ENCODE measurements around the gene NAALADL2. TPM values are rescaled to one million over a fixed set of nuclear protein-coding genes. Genes with fewer than 3 reads are reported as not detected.

Gene NAALADL2
- polyA plus RNA-seq, 3 donors: not detected

DNA sequence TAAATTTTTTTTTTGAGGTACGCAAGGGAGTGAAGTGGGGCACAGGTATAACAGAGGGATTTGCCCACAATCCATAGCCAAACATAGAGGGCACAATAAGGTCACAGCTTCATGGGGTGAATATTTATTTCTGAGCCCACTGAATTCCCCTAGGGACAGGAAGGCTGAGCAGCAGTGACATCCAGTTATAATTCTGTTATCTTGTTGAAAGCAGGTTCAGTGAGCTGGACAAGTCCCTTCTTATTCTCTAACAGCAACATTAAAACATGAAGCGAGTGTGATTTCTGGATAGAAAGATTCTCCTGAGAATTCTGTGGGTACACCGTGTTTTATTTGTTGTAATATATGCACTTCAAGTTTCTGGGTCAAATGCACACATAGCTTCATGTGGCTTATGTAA lies 538.2 kb downstream of the NAALADL2 start:
- H3K4me1 ChIP-seq (ENCODE audit: control insufficient read depth in 1 of 2, insufficient read depth in 2 of 2, low read length in 2 of 2): no peaks in the 10 kb centered on the region
- no peaks in the 10 kb centered on the region for H3K27me3 Mint-ChIP-seq (ENCODE audit: low read depth in 3 of 3)
- H3K36me3 ChIP-seq (replicated peaks in 1 of 2; ENCODE audit: control insufficient read depth in 1 of 2, insufficient read depth in 2 of 2, low read length in 2 of 2): no peaks in the 10 kb centered on the region
- H3K4me3 Mint-ChIP-seq: no peak overlapping the region
- H3K9me3 Mint-ChIP-seq: peaks cover 0 to 3% (median 2%) of the 10 kb centered on the region in 7 donors
- no peak overlapping the region for H3K4me2 ChIP-seq (replicated peaks; ENCODE audit: extremely low read depth, low read length, poor library complexity, severe bottlenecking)
- H3K9ac ChIP-seq (ENCODE audit: insufficient read depth, low read length, poor library complexity, severe bottlenecking): no peak overlapping the region
- H3K4me1 Mint-ChIP-seq: no peaks in the 10 kb centered on the region
- H3K27ac Mint-ChIP-seq: no peak overlapping the region
- H3K79me2 ChIP-seq (ENCODE audit: insufficient read depth, low read length): no peaks in the 10 kb centered on the region
- no peak overlapping the region for H2AFZ ChIP-seq (ENCODE audit: insufficient read depth, low read depth, low read length, poor library complexity, severe bottlenecking)
- H3K36me3 Mint-ChIP-seq: no peaks in the 10 kb centered on the region
- H3K27ac ChIP-seq (ENCODE audit: low read depth in 1 of 2, low read length in 2 of 2): no peak overlapping the region
- peaks cover 4 to 7% of the 10 kb centered on the region in 2 donors for H3K9me3 ChIP-seq (replicated peaks in 1 of 2; ENCODE audit: control insufficient read depth in 1 of 2, insufficient read depth in 1 of 2, low read length in 2 of 2)
- H3K4me3 ChIP-seq (replicated peaks in 1 of 3; ENCODE audit: low read depth in 2 of 3, low read length in 3 of 3): no peak overlapping the region
- TF ChIP-seq, protein P1, sequence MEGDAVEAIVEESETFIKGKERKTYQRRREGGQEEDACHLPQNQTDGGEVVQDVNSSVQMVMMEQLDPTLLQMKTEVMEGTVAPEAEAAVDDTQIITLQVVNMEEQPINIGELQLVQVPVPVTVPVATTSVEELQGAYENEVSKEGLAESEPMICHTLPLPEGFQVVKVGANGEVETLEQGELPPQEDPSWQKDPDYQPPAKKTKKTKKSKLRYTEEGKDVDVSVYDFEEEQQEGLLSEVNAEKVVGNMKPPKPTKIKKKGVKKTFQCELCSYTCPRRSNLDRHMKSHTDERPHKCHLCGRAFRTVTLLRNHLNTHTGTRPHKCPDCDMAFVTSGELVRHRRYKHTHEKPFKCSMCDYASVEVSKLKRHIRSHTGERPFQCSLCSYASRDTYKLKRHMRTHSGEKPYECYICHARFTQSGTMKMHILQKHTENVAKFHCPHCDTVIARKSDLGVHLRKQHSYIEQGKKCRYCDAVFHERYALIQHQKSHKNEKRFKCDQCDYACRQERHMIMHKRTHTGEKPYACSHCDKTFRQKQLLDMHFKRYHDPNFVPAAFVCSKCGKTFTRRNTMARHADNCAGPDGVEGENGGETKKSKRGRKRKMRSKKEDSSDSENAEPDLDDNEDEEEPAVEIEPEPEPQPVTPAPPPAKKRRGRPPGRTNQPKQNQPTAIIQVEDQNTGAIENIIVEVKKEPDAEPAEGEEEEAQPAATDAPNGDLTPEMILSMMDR (IDR thresholded peaks at IDR 0.05): no peak
- WGBS (ENCODE audit: insufficient coverage): no CpG with 5 or more reads among the region's 3 CpGs
- no peaks in the 10 kb centered on the region for H4K20me1 ChIP-seq (ENCODE audit: insufficient read depth, low read length)
- intact Hi-C loops (cut with micrococcal nuclease): no loop called here
- no peaks in the 10 kb centered on the region for H3K27me3 ChIP-seq (ENCODE audit: control insufficient read depth in 2 of 2, insufficient read depth in 2 of 2, low read length in 2 of 2)
- no peak for DNase-seq

DNA sequence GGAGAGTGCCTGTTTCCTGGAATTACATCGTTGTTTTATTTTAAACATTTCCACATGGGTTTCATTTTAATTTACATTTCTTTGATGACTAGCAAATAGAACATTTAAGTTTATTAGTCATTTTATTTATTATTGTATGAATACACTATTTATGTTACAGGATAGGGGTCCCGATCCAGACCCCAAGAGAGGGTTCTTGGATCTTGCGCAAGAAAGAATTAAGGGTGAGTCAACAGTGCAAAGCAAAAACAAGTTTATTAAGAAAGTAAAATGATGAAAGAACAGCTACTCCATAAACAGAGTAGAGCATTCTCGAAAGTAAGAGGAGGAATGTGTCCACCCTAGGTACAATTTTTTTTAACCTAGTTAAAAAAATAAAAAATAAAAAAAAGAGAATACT lies 539.5 kb downstream of the NAALADL2 start:
- no peak for DNase-seq
- H3K27me3 ChIP-seq (ENCODE audit: control insufficient read depth in 2 of 2, insufficient read depth in 2 of 2, low read length in 2 of 2): no peaks in the 10 kb centered on the region
- H3K9me3 ChIP-seq (replicated peaks in 1 of 2; ENCODE audit: control insufficient read depth in 1 of 2, insufficient read depth in 1 of 2, low read length in 2 of 2): peaks cover 4 to 7% of the 10 kb centered on the region in 2 donors
- no peaks in the 10 kb centered on the region for H3K4me1 ChIP-seq (ENCODE audit: control insufficient read depth in 1 of 2, insufficient read depth in 2 of 2, low read length in 2 of 2)
- no CpG with 5 or more reads among the region's 4 CpGs for WGBS (ENCODE audit: insufficient coverage)
- Mint-ChIP-seq H3K4me1 (no peaks in the 10 kb centered on the region), H3K36me3 (no peaks in the 10 kb centered on the region), H3K27me3 (ENCODE audit: low read depth in 3 of 3) (no peaks in the 10 kb centered on the region), H3K9me3 (peaks cover 0 to 3% (median 2%) of the 10 kb centered on the region in 7 donors), H3K4me3 (no peak overlapping the region), H3K27ac (no peak overlapping the region)
- intact Hi-C loops (cut with micrococcal nuclease): no loop called here
- TF ChIP-seq, protein P1 (IDR thresholded peaks at IDR 0.05): no peak
- H4K20me1 ChIP-seq (ENCODE audit: insufficient read depth, low read length): no peaks in the 10 kb centered on the region
- no peaks in the 10 kb centered on the region for H3K79me2 ChIP-seq (ENCODE audit: insufficient read depth, low read length)
- no peak overlapping the region for H3K27ac ChIP-seq (ENCODE audit: low read depth in 1 of 2, low read length in 2 of 2)
- H3K4me2 ChIP-seq (replicated peaks; ENCODE audit: extremely low read depth, low read length, poor library complexity, severe bottlenecking): no peak overlapping the region
- H3K4me3 ChIP-seq (replicated peaks in 1 of 3; ENCODE audit: low read depth in 2 of 3, low read length in 3 of 3): no peak overlapping the region
- H3K36me3 ChIP-seq (replicated peaks in 1 of 2; ENCODE audit: control insufficient read depth in 1 of 2, insufficient read depth in 2 of 2, low read length in 2 of 2): no peaks in the 10 kb centered on the region
- H2AFZ ChIP-seq (ENCODE audit: insufficient read depth, low read depth, low read length, poor library complexity, severe bottlenecking): no peak overlapping the region
- no peak overlapping the region for H3K9ac ChIP-seq (ENCODE audit: insufficient read depth, low read length, poor library complexity, severe bottlenecking)

Measured in CD14-positive monocyte (primary cell).